DOHH2 (cell line): ENCODE data around the gene IL17REL.

Source experiments
- H3F3A ChIP-seq: fragments of 200-600 bp; sonication (generic), shearing (Covaris generic); 2 replicates; pipeline ENCODE4 v1.6.0; 2016; ENCODE audit warnings: antibody characterized with exemption, mild to moderate bottlenecking; ENCODE audit not compliant: control insufficient read depth, insufficient read depth
- H3K27ac ChIP-seq: fragments of 200-600 bp; sonication (generic); 2 replicates; pipeline ENCODE4 v1.5.1; 2014; ENCODE audit warnings: low read depth, mild to moderate bottlenecking, low read length, moderate library complexity
- H3K27me3 ChIP-seq: fragments of 200-600 bp; sonication (generic); 2 replicates; pipeline ENCODE4 v1.6.1; 2014; ENCODE audit warnings: mild to moderate bottlenecking, low read length, mixed read lengths; ENCODE audit not compliant: control insufficient read depth
- H3K36me3 ChIP-seq: fragments of 200-600 bp; sonication (generic); 2 replicates; pipeline ENCODE4 v1.6.1; 2014; ENCODE audit warnings: mild to moderate bottlenecking, low read length, moderate library complexity, mixed read lengths; ENCODE audit not compliant: control insufficient read depth
- H3K4me1 ChIP-seq: fragments of 200-600 bp; sonication (generic); 2 replicates; pipeline ENCODE4 v1.6.1; 2014; ENCODE audit warnings: mild to moderate bottlenecking, low read length, mixed read lengths; ENCODE audit not compliant: control insufficient read depth
- H3K4me2 ChIP-seq: fragments of 200-600 bp; sonication (generic); 2 replicates; pipeline ENCODE4 v1.6.0; 2014; ENCODE audit warnings: mild to moderate bottlenecking, low read length, moderate library complexity
- H3K4me3 ChIP-seq: fragments of 200-600 bp; sonication (generic); 2 replicates; pipeline ENCODE4 v1.5.1; 2014; ENCODE audit warnings: mild to moderate bottlenecking, low read length, mixed read lengths
- H3K79me2 ChIP-seq: fragments of 200-600 bp; sonication (generic); 2 replicates; pipeline ENCODE4 v1.6.1; 2014; ENCODE audit warnings: mild to moderate bottlenecking, low read length, mixed read lengths; ENCODE audit not compliant: control insufficient read depth
- H3K9me2 ChIP-seq: fragments of 200-600 bp; sonication (generic); replicated peaks from 2 replicates; pipeline ENCODE4 v1.6.1; 2014; ENCODE audit warnings: mild to moderate bottlenecking, low read length, mixed read lengths; ENCODE audit not compliant: control insufficient read depth
- H3K9me3 ChIP-seq: fragments of 200-600 bp; sonication (generic); 2 replicates; pipeline ENCODE4 v1.6.1; 2014; ENCODE audit warnings: antibody characterized with exemption, low read length, mixed read lengths; ENCODE audit not compliant: control insufficient read depth, insufficient read depth
- H4K20me1 ChIP-seq: fragments of 200-600 bp; sonication (generic); 2 replicates; pipeline ENCODE4 v1.6.0; 2014; ENCODE audit warnings: low read depth, mild to moderate bottlenecking, antibody characterized with exemption, low read length, moderate library complexity; ENCODE audit not compliant: control insufficient read depth, insufficient read depth
- CTCF ChIP-seq: fragments of 200-600 bp; sonication (generic); IDR thresholded peaks from one replicate; pipeline ENCODE4 v1.5.1; 2014; ENCODE audit warnings: antibody characterized with exemption, mild to moderate bottlenecking, low read depth, low read length; ENCODE audit not compliant: poor library complexity, severe bottlenecking
- EZH2phosphoT487 ChIP-seq: fragments of 200-600 bp; sonication (generic); IDR thresholded peaks from 2 replicates; pipeline ENCODE4 v1.6.1; 2017; ENCODE audit warnings: borderline replicate concordance, mild to moderate bottlenecking, antibody characterized with exemption, low read length, moderate library complexity, mixed read lengths

Gene IL17REL

GRCh38 chr22:49997932-49998717 lies 14.4 kb downstream of the IL17REL start:
- Histone ChIP-seq H3K36me3 (no peaks in the 10 kb centered on the region), H3K9me3 (no peaks in the 10 kb centered on the region), H4K20me1 (no peaks in the 10 kb centered on the region), H3K4me3 (no peak overlapping the region), H3K27me3 (no peaks in the 10 kb centered on the region), H3K9me2 (no peaks in the 10 kb centered on the region), H3K27ac (no peak overlapping the region), H3K79me2 (no peaks in the 10 kb centered on the region), H3F3A (no peaks in the 10 kb centered on the region), H3K4me1 (peaks cover 20% of the 10 kb centered on the region), H3K4me2 (no peak overlapping the region)
- TF ChIP-seq EZH2phosphoT487 (no peak), CTCF (no peak)

- Histone ChIP-seq H3K9me3 (no peaks in the 10 kb centered on the region), H3K4me2 (no peak overlapping the region), H3K36me3 (no peaks in the 10 kb centered on the region), H3K4me1 (peaks cover 23% of the 10 kb centered on the region), H3K79me2 (no peaks in the 10 kb centered on the region), H4K20me1 (no peaks in the 10 kb centered on the region), H3K27ac (no peak overlapping the region), H3F3A (no peaks in the 10 kb centered on the region), H3K4me3 (no peak overlapping the region), H3K9me2 (no peaks in the 10 kb centered on the region), H3K27me3 (no peaks in the 10 kb centered on the region)
- no peak for TF ChIP-seq EZH2phosphoT487
- no peak for TF ChIP-seq CTCF
Measured at GRCh38 chr22:49997251-49997599, 15.3 kb downstream of the IL17REL start.

- Histone ChIP-seq H3K9me2 (no peaks in the 10 kb centered on the region), H3F3A (no peaks in the 10 kb centered on the region), H3K79me2 (no peaks in the 10 kb centered on the region), H3K4me3 (no peak overlapping the region), H3K9me3 (no peaks in the 10 kb centered on the region), H4K20me1 (no peaks in the 10 kb centered on the region), H3K4me2 (no peak overlapping the region), H3K27ac (no peak overlapping the region), H3K27me3 (no peaks in the 10 kb centered on the region), H3K36me3 (no peaks in the 10 kb centered on the region), H3K4me1 (peaks cover 21% of the 10 kb centered on the region)
- no peak for TF ChIP-seq EZH2phosphoT487
Measured at GRCh38 chr22:49996518-49997250, 15.9 kb downstream of the IL17REL start.

GRCh38 chr22:49996119-49996517 lies 16.4 kb downstream of the IL17REL start:
- no peak overlapping the region for H3K4me2 ChIP-seq
- no peak for TF ChIP-seq EZH2phosphoT487
- no peak for TF ChIP-seq CTCF
- no peaks in the 10 kb centered on the region for H4K20me1 ChIP-seq
- no peaks in the 10 kb centered on the region for H3K79me2 ChIP-seq
- H3K4me1 ChIP-seq, result peaks cover 21% of the 10 kb centered on the region
- H3K4me3 ChIP-seq, result no peak overlapping the region
- H3K9me2 ChIP-seq, result no peaks in the 10 kb centered on the region
- H3K27me3 ChIP-seq, result no peaks in the 10 kb centered on the region
- H3K9me3 ChIP-seq, result no peaks in the 10 kb centered on the region
- no peak overlapping the region for H3K27ac ChIP-seq
- no peaks in the 10 kb centered on the region for H3K36me3 ChIP-seq
- H3F3A ChIP-seq, result no peaks in the 10 kb centered on the region
